Measurements from ENCODE around the gene IFITM5. TPM values are rescaled to one million over a fixed set of nuclear protein-coding genes. Genes with fewer than 3 reads are reported as not detected.

The IFITM5 gene
- total and polyA plus RNA-seq, 9 of the 15 experiments (the other 6 are each of a cell fraction or from before 2014, with no cell fraction given), result 0.19 TPM; not detected in 8

GRCh38 chr11:299951-300735 is 817 bp upstream of the IFITM5 start (continued):
- TF ChIP-seq RAD21 (CRISPR knock-in tag; conservative IDR thresholded peaks at IDR 0.05 in 1 of 2, IDR thresholded peaks at IDR 0.05 in 1 of 2), result peak in 1 of 2 experiments; percentile 45; a peak in 2 of 4 replicates
- TF ChIP-seq POLR2G (IDR thresholded peaks at IDR 0.05; ENCODE audit: low read depth, low read length), result peak; percentile 35; the same call in 1 of the 2 replicates
- no peak for TF ChIP-seq BRCA1 (IDR thresholded peaks at IDR 0.05)
- TF ChIP-seq BRCA1 (CRISPR knock-in tag; IDR thresholded peaks at IDR 0.05), result peak; percentile 77; the same call in 1 of the 2 replicates
- TF ChIP-seq E2F6 (IDR thresholded peaks at IDR 0.05; ENCODE audit: borderline replicate concordance in 1 of 2, extremely low read depth in 1 of 2, insufficient read depth in 1 of 2, insufficient read length in 1 of 2, low read depth in 1 of 2, low read length in 1 of 2, poor library complexity in 1 of 2, severe bottlenecking in 1 of 2), result peak in 1 of 2 experiments; percentile 31
- TF ChIP-seq ZBTB33 (CRISPR knock-in tag; IDR thresholded peaks at IDR 0.05), result peak; percentile 81
- TF ChIP-seq CTCFL (IDR thresholded peaks at IDR 0.05; ENCODE audit: borderline replicate concordance, insufficient read depth, low read depth, low read length, poor library complexity, severe bottlenecking), result peak; percentile 23
- TF ChIP-seq MYNN (IDR thresholded peaks at IDR 0.05), result no peak
- no peak for TF ChIP-seq MYNN (CRISPR knock-in tag; IDR thresholded peaks at IDR 0.05)
- no peak for TF ChIP-seq PML (IDR thresholded peaks at IDR 0.05; ENCODE audit: low read length)
- peak; percentile 88 for TF ChIP-seq TFAP4 (CRISPR knock-in tag; IDR thresholded peaks at IDR 0.05; ENCODE audit: borderline replicate concordance)
- TF ChIP-seq LARP7 (IDR thresholded peaks at IDR 0.05), result no peak
- 0 out of 2 replicates have a peak, but pooled peaks have one; percentile 6 for TF ChIP-seq SP1 (CRISPR knock-in tag; IDR thresholded peaks at IDR 0.05)
- peak; percentile 48 to 91 (median 61); a peak in 5 of 6 replicates for TF ChIP-seq CTCF (IDR thresholded peaks at IDR 0.05 in 2 of 3, conservative IDR thresholded peaks at IDR 0.05 in 1 of 3; ENCODE audit: insufficient read depth in 2 of 3, low read depth in 1 of 3, low read length in 3 of 3)
- no peak for TF ChIP-seq KAT8 (IDR thresholded peaks at IDR 0.05; ENCODE audit: low read depth)

Measured in K562 (cell line).